OCI-LY7 (cell line): ENCODE measurements around the gene TESMIN. TPM values are rescaled to one million over a fixed set of nuclear protein-coding genes. Genes with fewer than 3 reads are reported as not detected.

ENCODE experiments used
- BruUV-seq: library from RNA; stranded (reverse); fragments of 400-500 nt; replicated peaks from 2 replicates; lab custom pipeline; 2021; lab: Mats Ljungman, UMichigan
- CTCF ChIA-PET: fragments of 300-600 bp; sonication (Branson Sonifier 250); formaldehyde crosslinking; loops from one replicate; lab custom pipeline; 2022; ENCODE audit warnings: antibody characterized with exemption; ENCODE audit not compliant: unreplicated experiment; lab: Charles Lee
- POLR2A ChIA-PET: fragments of 300-600 bp; sonication (Branson Sonifier 250); formaldehyde crosslinking; loops from one replicate; lab custom pipeline; 2022; ENCODE audit warnings: antibody characterized with exemption; lab: Charles Lee
- DNase-seq: peaks from one replicate; pipeline ENCODE4 v3.0.0-alpha.2; 2015; ENCODE audit warnings: low spot score
- H2AFZ ChIP-seq: fragments of 200-600 bp; sonication (generic), shearing (Covaris generic); 2 replicates; pipeline ENCODE4 v1.6.1; 2014; ENCODE audit warnings: mild to moderate bottlenecking, antibody characterized with exemption, low read length, moderate library complexity
- H3K27ac ChIP-seq: fragments of 200-600 bp; sonication (generic); 2 replicates; pipeline ENCODE4 v1.5.1; 2014; ENCODE audit warnings: mixed run types, low read depth, mild to moderate bottlenecking, moderate library complexity, low read length, inconsistent platforms; ENCODE audit not compliant: poor library complexity, severe bottlenecking
- H3K36me3 ChIP-seq: fragments of 200-600 bp; sonication (generic); 2 replicates; pipeline ENCODE4 v1.6.1; 2014; ENCODE audit warnings: mild to moderate bottlenecking, antibody characterized with exemption, low read length, moderate library complexity, mixed read lengths; ENCODE audit not compliant: insufficient read depth
- H3K4me1 ChIP-seq: fragments of 200-600 bp; sonication (generic); 2 replicates; pipeline ENCODE4 v1.5.1; 2014; ENCODE audit warnings: mild to moderate bottlenecking, low read length; ENCODE audit not compliant: insufficient read depth, poor library complexity, severe bottlenecking
- H3K4me2 ChIP-seq: fragments of 200-600 bp; sonication (generic); 2 replicates; pipeline ENCODE4 v1.6.1; 2014; ENCODE audit warnings: mild to moderate bottlenecking, low read length
- H3K4me3 ChIP-seq: fragments of 200-600 bp; sonication (generic); 2 replicates; pipeline ENCODE4 v1.5.1; 2014; ENCODE audit warnings: mild to moderate bottlenecking, low read depth, low read length; ENCODE audit not compliant: poor library complexity, severe bottlenecking
- H3K79me2 ChIP-seq: fragments of 200-600 bp; sonication (generic); 2 replicates; pipeline ENCODE4 v1.6.1; 2016; ENCODE audit warnings: low read depth, mild to moderate bottlenecking, low read length, moderate library complexity, mixed read lengths; ENCODE audit not compliant: insufficient read depth
- H3K9me2 ChIP-seq: fragments of 200-600 bp; sonication (generic); 2 replicates; pipeline ENCODE4 v1.6.1; 2016; ENCODE audit warnings: mild to moderate bottlenecking, low read length, mixed read lengths; ENCODE audit not compliant: insufficient read depth
- H3K9me3 ChIP-seq: fragments of 200-600 bp; sonication (generic); 2 replicates; pipeline ENCODE4 v1.6.1; 2014; ENCODE audit warnings: mild to moderate bottlenecking, mixed run types, low read length, mixed read lengths
- H4K20me1 ChIP-seq: fragments of 200-600 bp; sonication (generic); 2 replicates; pipeline ENCODE4 v1.6.1; 2014; ENCODE audit warnings: mild to moderate bottlenecking, antibody characterized with exemption, low read length, moderate library complexity, mixed read lengths; ENCODE audit not compliant: insufficient read depth
- EZH2phosphoT487 ChIP-seq: fragments of 200-600 bp; sonication (generic); IDR thresholded peaks from 2 replicates; pipeline ENCODE4 v1.6.1; 2018; ENCODE audit warnings: low read depth, borderline replicate concordance, mild to moderate bottlenecking, mixed run types, antibody characterized with exemption, low read length, moderate library complexity, mixed read lengths
- intact Hi-C: fragments of 100-400 bp; cut with micrococcal nuclease; formaldehyde crosslinking; loops from one replicate; pipeline ENCODE4 v1.10.0; 2022; ENCODE audit not compliant: unreplicated experiment
- total RNA-seq, 2 experiments: library from RNA; depleted of rRNA in 1 of 2; stranded (reverse); fragments of >200 nt in 1 of 2; shearing (Covaris generic) in 1 of 2; gene quantifications; 2 replicates each; pipeline ENCODE4 v1.2.3, GENCODE V29; 2014 to 2022
- TF ChIP-seq, protein P1 (sequence below): fragments of 200-600 bp; sonication (generic); conservative IDR thresholded peaks from 2 replicates; pipeline ENCODE4 v1.5.1; 2014; ENCODE audit warnings: mild to moderate bottlenecking, antibody characterized with exemption, low read length, moderate library complexity, mixed read lengths

The TESMIN gene
- total RNA-seq, 2 experiments from 2014 or later = 13.0 to 19.4 TPM

- CTCF ChIA-PET = no interaction called here
- peak overlapping the region; percentile 18; the same call in 1 of the 2 replicates for H3K4me2 ChIP-seq
These were observed 37.1 kb downstream of the TESMIN start for GRCh38 chr11:68714060-68714856.

DNA sequence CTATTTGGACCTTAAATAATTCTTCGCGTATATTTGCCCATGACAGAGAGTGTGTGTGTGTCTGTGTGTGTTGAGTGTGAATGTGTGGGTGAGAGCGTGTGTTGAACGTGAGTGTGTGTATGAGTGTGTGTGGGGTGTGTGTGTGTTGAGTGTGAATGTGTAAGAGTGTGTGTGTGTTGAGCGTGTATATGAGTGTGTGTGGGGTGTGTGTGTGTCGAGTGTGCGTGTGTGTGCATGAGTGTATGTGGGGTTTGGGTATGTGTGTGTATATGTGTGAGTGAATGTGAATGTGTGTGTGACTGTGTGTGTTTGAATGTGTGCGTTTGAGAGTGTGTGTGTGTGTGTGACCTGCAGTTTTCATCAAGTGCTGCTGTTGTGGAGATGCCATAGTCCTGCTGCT, 40.2 kb downstream of the TESMIN start:
- no TSS peak for BruUV-seq
- Histone ChIP-seq H3K79me2 (no peaks in the 10 kb centered on the region), H3K36me3 (no peaks in the 10 kb centered on the region), H3K9me2 (no peaks in the 10 kb centered on the region), H4K20me1 (no peaks in the 10 kb centered on the region), H2AFZ (no peak overlapping the region), H3K4me2 (no peak overlapping the region), H3K9me3 (no peaks in the 10 kb centered on the region), H3K27ac (no peak overlapping the region), H3K4me1 (peaks cover 5% of the 10 kb centered on the region), H3K4me3 (no peak overlapping the region)
- no peak for TF ChIP-seq EZH2phosphoT487
- TF ChIP-seq, protein P1, sequence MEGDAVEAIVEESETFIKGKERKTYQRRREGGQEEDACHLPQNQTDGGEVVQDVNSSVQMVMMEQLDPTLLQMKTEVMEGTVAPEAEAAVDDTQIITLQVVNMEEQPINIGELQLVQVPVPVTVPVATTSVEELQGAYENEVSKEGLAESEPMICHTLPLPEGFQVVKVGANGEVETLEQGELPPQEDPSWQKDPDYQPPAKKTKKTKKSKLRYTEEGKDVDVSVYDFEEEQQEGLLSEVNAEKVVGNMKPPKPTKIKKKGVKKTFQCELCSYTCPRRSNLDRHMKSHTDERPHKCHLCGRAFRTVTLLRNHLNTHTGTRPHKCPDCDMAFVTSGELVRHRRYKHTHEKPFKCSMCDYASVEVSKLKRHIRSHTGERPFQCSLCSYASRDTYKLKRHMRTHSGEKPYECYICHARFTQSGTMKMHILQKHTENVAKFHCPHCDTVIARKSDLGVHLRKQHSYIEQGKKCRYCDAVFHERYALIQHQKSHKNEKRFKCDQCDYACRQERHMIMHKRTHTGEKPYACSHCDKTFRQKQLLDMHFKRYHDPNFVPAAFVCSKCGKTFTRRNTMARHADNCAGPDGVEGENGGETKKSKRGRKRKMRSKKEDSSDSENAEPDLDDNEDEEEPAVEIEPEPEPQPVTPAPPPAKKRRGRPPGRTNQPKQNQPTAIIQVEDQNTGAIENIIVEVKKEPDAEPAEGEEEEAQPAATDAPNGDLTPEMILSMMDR = no peak
- POLR2A ChIA-PET = no interaction called here
- DNase-seq = no peak
- CTCF ChIA-PET = no interaction called here
- intact Hi-C loops = no loop called here

More at GRCh38 chr11:68714060-68714856, 37.1 kb downstream of the TESMIN start:
- H3K79me2 ChIP-seq = no peaks in the 10 kb centered on the region
- no peaks in the 10 kb centered on the region for H4K20me1 ChIP-seq
- no peaks in the 10 kb centered on the region for H3K9me2 ChIP-seq
- no peaks in the 10 kb centered on the region for H3K36me3 ChIP-seq
- H3K27ac ChIP-seq = no peak overlapping the region
- no peak for DNase-seq
- H2AFZ ChIP-seq = no peak overlapping the region
- H3K9me3 ChIP-seq = no peaks in the 10 kb centered on the region
- H3K4me3 ChIP-seq = no peak overlapping the region
- intact Hi-C loops = no loop called here
- POLR2A ChIA-PET = no interaction called here
- peaks cover 5% of the 10 kb centered on the region for H3K4me1 ChIP-seq
- no TSS peak for BruUV-seq
- TF ChIP-seq, protein P1 = no peak
- no peak for TF ChIP-seq EZH2phosphoT487

GRCh38 chr11:68710409-68710808, 40.9 kb downstream of the TESMIN start:
- Histone ChIP-seq H3K9me2 (no peaks in the 10 kb centered on the region), H3K36me3 (no peaks in the 10 kb centered on the region), H3K9me3 (no peaks in the 10 kb centered on the region), H3K27ac (no peak overlapping the region), H4K20me1 (no peaks in the 10 kb centered on the region), H3K4me3 (no peak overlapping the region), H3K4me2 (no peak overlapping the region), H2AFZ (no peak overlapping the region), H3K79me2 (no peaks in the 10 kb centered on the region), H3K4me1 (peaks cover 5% of the 10 kb centered on the region)
- POLR2A ChIA-PET = no interaction called here
- CTCF ChIA-PET = no interaction called here
- TF ChIP-seq, protein P1 = no peak
- no peak for TF ChIP-seq EZH2phosphoT487
- intact Hi-C loops = no loop called here
- no TSS peak for BruUV-seq
- DNase-seq = no peak
